Body of pancreas (tissue), 4 donors: Measurements from ENCODE around the gene ALOX5AP. TPM values are rescaled to one million over a fixed set of nuclear protein-coding genes. Genes with fewer than 3 reads are reported as not detected.

Experiments
- ATAC-seq: fragments of 150-250 bp; one replicate; pipeline ENCODE4 v1.9.1; 2016
- DNase-seq, 4 donors: peaks; one replicate each; pipeline ENCODE4 v3.0.0-alpha.2; 2019
- H3K27ac ChIP-seq, 4 donors: fragments of 200-600 bp; sonication (generic); 1 replicate in 3 of 4; 2 replicates in 1 of 4; pipeline versions ENCODE4 v1.5.1 to v1.6.1; 2016 to 2019; ENCODE audit warnings: mild to moderate bottlenecking in 1 of 4, mixed read lengths in 1 of 4, moderate library complexity in 1 of 4
- H3K27me3 ChIP-seq, 2 donors: fragments of 200-600 bp; sonication (generic); one replicate each; pipeline ENCODE4 v1.6.0; 2016; ENCODE audit warnings: mild to moderate bottlenecking in 1 of 2
- H3K36me3 ChIP-seq, 2 donors: fragments of 200-600 bp; sonication (generic); replicated peaks in 1 of 2; 2 replicates each; pipeline ENCODE4 v1.5.1; 2016; ENCODE audit warnings: low read depth in 2 of 2; ENCODE audit not compliant: insufficient read depth in 1 of 2
- H3K4me1 ChIP-seq: fragments of 200-600 bp; sonication (generic); one replicate; pipeline ENCODE4 v1.6.0; 2016
- H3K4me3 ChIP-seq, 2 donors: fragments of 200-600 bp; sonication (generic); 1 replicate in 1 of 2; 2 replicates in 1 of 2; pipeline ENCODE4 v1.5.1; 2016 to 2019
- H3K9me3 ChIP-seq, 3 donors: fragments of 200-600 bp; sonication (generic); 1 replicate in 2 of 3; 2 replicates in 1 of 3; pipeline ENCODE4 v1.5.1; 2016
- CTCF ChIP-seq, 7 experiments: fragments of 450-650 bp in 4 of 7; fragments of 200-600 bp in 3 of 7; sonication (generic) in 3 of 7; IDR thresholded peaks; one replicate each; pipeline ENCODE4 v1.5.1; 2016 to 2019; ENCODE audit warnings: antibody characterized with exemption in 7 of 7
- POLR2A ChIP-seq, 3 donors: fragments of 450-650 bp; IDR thresholded peaks; one replicate each; pipeline ENCODE4 v1.6.1; 2016; ENCODE audit warnings: antibody characterized with exemption in 3 of 3, mild to moderate bottlenecking in 2 of 3
- WGBS, 2 donors: methylation state at CpG; one replicate each; pipeline ENCODE4 v1.1.5; 2017; 5-methylcytosine and 5-hydroxymethylcytosine counted together
- intact Hi-C: fragments of 100-400 bp; cut with DNase I; formaldehyde crosslinking; loops from one replicate; pipeline ENCODE4 v1.15.1; 2023
- total RNA-seq, 2 donors: library from RNA; depleted of rRNA; stranded (reverse); fragments of >200 nt; gene quantifications; one replicate each; pipeline ENCODE4 v1.1.0, GENCODE V29; 2016

The ALOX5AP gene
- total RNA-seq, 2 donors from 2014 or later = 12.5 to 17.4 TPM

- H3K27ac ChIP-seq = no peak overlapping the region
- DNase-seq (no peak), ATAC-seq (no peak)
- no peaks in the 10 kb centered on the region for H3K27me3 ChIP-seq
- WGBS, 2 donors = 88 to 98% methylated on average over 3 of the region's 3 CpGs
- H3K4me3 ChIP-seq = no peak overlapping the region
- no peaks in the 10 kb centered on the region for H3K36me3 ChIP-seq
- intact Hi-C loops = no loop called here
- H3K9me3 ChIP-seq = no peaks in the 10 kb centered on the region
- no peaks in the 10 kb centered on the region for H3K4me1 ChIP-seq
- no peak for TF ChIP-seq POLR2A (IDR thresholded peaks at IDR 0.05)
Measured at GRCh38 chr13:30759748-30760147, 24.4 kb downstream of the ALOX5AP start.

- no peak overlapping the region for H3K4me3 ChIP-seq
- no peaks in the 10 kb centered on the region for H3K27me3 ChIP-seq
- intact Hi-C loops = no loop called here
- H3K36me3 ChIP-seq = no peaks in the 10 kb centered on the region
- H3K27ac ChIP-seq = no peak overlapping the region
- ATAC-seq (no peak), DNase-seq (no peak)
- TF ChIP-seq CTCF (IDR thresholded peaks at IDR 0.05) = no peak
- TF ChIP-seq POLR2A (IDR thresholded peaks at IDR 0.05) = no peak
- H3K4me1 ChIP-seq = peaks cover 6% of the 10 kb centered on the region
- no peaks in the 10 kb centered on the region for H3K9me3 ChIP-seq
- WGBS, 2 donors = 86 to 87% methylated on average over 4 of the region's 4 CpGs
Measured at GRCh38 chr13:30762643-30763042, 27.3 kb downstream of the ALOX5AP start.

- Histone ChIP-seq H3K36me3 (no peaks in the 10 kb centered on the region), H3K9me3 (no peaks in the 10 kb centered on the region), H3K4me1 (peaks cover 6% of the 10 kb centered on the region), H3K27ac (no peak overlapping the region), H3K4me3 (no peak overlapping the region), H3K27me3 (no peaks in the 10 kb centered on the region)
- no peak for DNase-seq
- no peak for ATAC-seq
- TF ChIP-seq POLR2A (IDR thresholded peaks at IDR 0.05) (no peak), CTCF (IDR thresholded peaks at IDR 0.05) (no peak)
- intact Hi-C loops = no loop called here
- 74 to 79% methylated on average over 8 of the region's 8 CpGs for WGBS, 2 donors
Measured at GRCh38 chr13:30763786-30764413, 28.6 kb downstream of the ALOX5AP start.

GRCh38 chr13:30766231-30766630 lies 30.9 kb downstream of the ALOX5AP start:
- DNase-seq = no peak
- no peak for ATAC-seq
- WGBS, 2 donors = 57 to 84% methylated on average over 2 of the region's 2 CpGs
- no peak overlapping the region for H3K4me3 ChIP-seq
- no peaks in the 10 kb centered on the region for H3K27me3 ChIP-seq
- H3K27ac ChIP-seq = no peak overlapping the region
- peaks cover 6% of the 10 kb centered on the region for H3K4me1 ChIP-seq
- no peaks in the 10 kb centered on the region for H3K36me3 ChIP-seq
- H3K9me3 ChIP-seq = no peaks in the 10 kb centered on the region
- TF ChIP-seq POLR2A (IDR thresholded peaks at IDR 0.05) = no peak
- no peak for TF ChIP-seq CTCF (IDR thresholded peaks at IDR 0.05)
- intact Hi-C loops = no loop called here

GRCh38 chr13:30770929-30771328 lies 35.6 kb downstream of the ALOX5AP start:
- Histone ChIP-seq H3K4me3 (no peak overlapping the region), H3K36me3 (no peaks in the 10 kb centered on the region), H3K27ac (no peak overlapping the region), H3K9me3 (no peaks in the 10 kb centered on the region), H3K27me3 (no peaks in the 10 kb centered on the region), H3K4me1 (peaks cover 6% of the 10 kb centered on the region)
- intact Hi-C loops = no loop called here
- TF ChIP-seq CTCF (IDR thresholded peaks at IDR 0.05) (no peak), POLR2A (IDR thresholded peaks at IDR 0.05) (no peak)
- DNase-seq (no peak), ATAC-seq (no peak)
- 66 to 73% methylated on average over 4 of the region's 4 CpGs for WGBS, 2 donors
